Caco-2 (cell line): ENCODE measurements around the gene RGSL1. TPM values are rescaled to one million over a fixed set of nuclear protein-coding genes. Genes with fewer than 3 reads are reported as not detected.

Experiments
- BruUV-seq: library from RNA; stranded (reverse); fragments of 400-500 nt; replicated peaks from 2 replicates; lab custom pipeline; 2021; lab: Mats Ljungman, UMichigan
- CTCF ChIA-PET: fragments of 300-600 bp; sonication (Branson Sonifier 250); formaldehyde crosslinking; loops from one replicate; lab custom pipeline; 2022; ENCODE audit warnings: antibody characterized with exemption; lab: Charles Lee
- POLR2A ChIA-PET: fragments of 300-600 bp; sonication (Branson Sonifier 250); formaldehyde crosslinking; loops from one replicate; lab custom pipeline; 2022; ENCODE audit warnings: antibody characterized with exemption; lab: Charles Lee
- DNase-seq, 2 experiments: peaks; one replicate each; pipeline versions ENCODE4 v3.0.0 to v3.0.0-alpha.2; 2020 to 2022
- H3K27me3 ChIP-seq: replicated peaks from 2 replicates; pipeline ENCODE4 v1.6.0; 2011; ENCODE audit warnings: low read length; ENCODE audit not compliant: control insufficient read depth, insufficient read depth
- H3K36me3 ChIP-seq: 2 replicates; pipeline ENCODE4 v1.5.1; 2011; ENCODE audit warnings: low read length; ENCODE audit not compliant: control insufficient read depth, insufficient read depth
- H3K4me1 ChIP-seq: fragments of 250-450 bp; sonication (Bioruptor Pico); 2 replicates; pipeline ENCODE4 v1.5.1; 2020; ENCODE audit warnings: mild to moderate bottlenecking
- H3K4me3 ChIP-seq: 2 replicates; pipeline ENCODE4 v1.5.1; 2011; ENCODE audit warnings: low read depth, mild to moderate bottlenecking, control low read depth, low read length
- H3K9me3 ChIP-seq: fragments of 250-450 bp; sonication (Bioruptor Pico); 2 replicates; pipeline ENCODE4 v1.5.1; 2020; ENCODE audit warnings: mild to moderate bottlenecking, moderate library complexity
- H3K27ac Mint-ChIP-seq: one replicate; pipeline ENCODE4 v1.8.0; 2022; ENCODE audit warnings: mixed read lengths; ENCODE audit not compliant: unreplicated experiment
- H3K27me3 Mint-ChIP-seq: one replicate; pipeline ENCODE4 v1.8.0; 2022; ENCODE audit warnings: mixed read lengths; ENCODE audit not compliant: insufficient read depth, unreplicated experiment
- H3K36me3 Mint-ChIP-seq: one replicate; pipeline ENCODE4 v1.8.0; 2022; ENCODE audit warnings: mild to moderate bottlenecking, mixed read lengths; ENCODE audit not compliant: insufficient read depth, unreplicated experiment
- H3K4me1 Mint-ChIP-seq: one replicate; pipeline ENCODE4 v1.8.0; 2022; ENCODE audit warnings: low read depth, mixed read lengths; ENCODE audit not compliant: unreplicated experiment
- H3K4me3 Mint-ChIP-seq: one replicate; pipeline ENCODE4 v1.8.0; 2022; ENCODE audit warnings: mild to moderate bottlenecking, moderate library complexity, mixed read lengths; ENCODE audit not compliant: unreplicated experiment
- H3K9me3 Mint-ChIP-seq: one replicate; pipeline ENCODE4 v1.8.0; 2022; ENCODE audit warnings: mixed read lengths; ENCODE audit not compliant: unreplicated experiment
- intact Hi-C: fragments of 100-400 bp; cut with micrococcal nuclease; formaldehyde crosslinking; loops from one replicate; pipeline ENCODE4 v1.10.0; 2022; ENCODE audit not compliant: unreplicated experiment
- total RNA-seq: library from RNA; stranded (reverse); gene quantifications from 2 replicates; pipeline ENCODE4 v1.2.3, GENCODE V29; 2022
- TF ChIP-seq, protein P1 (sequence below), 2 experiments: fragments of 200-600 bp in 1 of 2; IDR thresholded peaks; 1 replicate in 1 of 2; 2 replicates in 1 of 2; pipeline versions ENCODE4 v1.5.1 to v1.8.0; 2011 to 2022; ENCODE audit warnings: antibody characterized with exemption in 1 of 2, control low read depth in 1 of 2, inconsistent platforms in 1 of 2, low read depth in 1 of 2, low read length in 1 of 2, mild to moderate bottlenecking in 1 of 2, moderate library complexity in 1 of 2; ENCODE audit not compliant: insufficient read depth in 1 of 2, severe bottlenecking in 1 of 2, unreplicated experiment in 1 of 2

The RGSL1 gene
- total RNA-seq, 1 experiment from 2014 or later: not detected

DNA sequence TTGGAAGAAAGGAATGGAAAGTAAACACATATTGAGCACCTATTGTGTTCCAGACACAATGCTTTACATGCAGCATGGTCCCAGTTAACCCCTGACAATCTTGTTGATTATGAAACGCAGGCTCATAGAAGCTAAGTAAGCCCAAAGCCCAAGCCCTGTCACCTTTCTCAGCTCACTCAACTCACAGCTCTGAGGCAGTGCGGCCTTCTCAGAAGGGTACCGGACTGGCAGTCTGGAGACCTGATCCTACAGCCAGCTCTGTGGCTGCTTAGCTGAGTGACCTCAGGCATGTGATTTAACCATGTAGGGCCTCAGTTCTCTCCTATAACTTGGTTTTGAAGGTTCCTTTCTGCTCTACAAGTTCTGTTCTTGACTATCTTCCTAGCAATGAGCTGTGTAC is 139.6 kb downstream of the RGSL1 start:
- H3K4me1 ChIP-seq: no peaks in the 10 kb centered on the region
- no peak overlapping the region for H3K4me3 ChIP-seq
- no peaks in the 10 kb centered on the region for H3K9me3 ChIP-seq
- no peak overlapping the region for H3K27ac Mint-ChIP-seq
- DNase-seq: no peak
- H3K27me3 Mint-ChIP-seq: no peaks in the 10 kb centered on the region
- TF ChIP-seq, protein P1, sequence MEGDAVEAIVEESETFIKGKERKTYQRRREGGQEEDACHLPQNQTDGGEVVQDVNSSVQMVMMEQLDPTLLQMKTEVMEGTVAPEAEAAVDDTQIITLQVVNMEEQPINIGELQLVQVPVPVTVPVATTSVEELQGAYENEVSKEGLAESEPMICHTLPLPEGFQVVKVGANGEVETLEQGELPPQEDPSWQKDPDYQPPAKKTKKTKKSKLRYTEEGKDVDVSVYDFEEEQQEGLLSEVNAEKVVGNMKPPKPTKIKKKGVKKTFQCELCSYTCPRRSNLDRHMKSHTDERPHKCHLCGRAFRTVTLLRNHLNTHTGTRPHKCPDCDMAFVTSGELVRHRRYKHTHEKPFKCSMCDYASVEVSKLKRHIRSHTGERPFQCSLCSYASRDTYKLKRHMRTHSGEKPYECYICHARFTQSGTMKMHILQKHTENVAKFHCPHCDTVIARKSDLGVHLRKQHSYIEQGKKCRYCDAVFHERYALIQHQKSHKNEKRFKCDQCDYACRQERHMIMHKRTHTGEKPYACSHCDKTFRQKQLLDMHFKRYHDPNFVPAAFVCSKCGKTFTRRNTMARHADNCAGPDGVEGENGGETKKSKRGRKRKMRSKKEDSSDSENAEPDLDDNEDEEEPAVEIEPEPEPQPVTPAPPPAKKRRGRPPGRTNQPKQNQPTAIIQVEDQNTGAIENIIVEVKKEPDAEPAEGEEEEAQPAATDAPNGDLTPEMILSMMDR (IDR thresholded peaks at IDR 0.05; ENCODE audit: insufficient read depth in 1 of 2, low read depth in 1 of 2, low read length in 1 of 2, severe bottlenecking in 1 of 2, unreplicated experiment in 1 of 2): no peak
- intact Hi-C loops: no loop called here
- no peaks in the 10 kb centered on the region for H3K9me3 Mint-ChIP-seq
- no peaks in the 10 kb centered on the region for H3K36me3 Mint-ChIP-seq
- ChIA-PET POLR2A (interaction anchor here (1.2 kb wide), 1 partner anchor 165 kb away, joined by 3 read pairs; no protein-coding TSS in a partner anchor), CTCF (interaction anchor here (0.9 to 1.9 kb wide), 5 partner anchors 9 to 197 kb away, joined by 3 to 10 read pairs (median 6); no protein-coding TSS in a partner anchor)
- H3K4me1 Mint-ChIP-seq: no peaks in the 10 kb centered on the region
- H3K36me3 ChIP-seq: no peaks in the 10 kb centered on the region
- H3K27me3 ChIP-seq: no peaks in the 10 kb centered on the region
- BruUV-seq: no TSS peak
- H3K4me3 Mint-ChIP-seq: peak overlapping the region; percentile 88

DNA sequence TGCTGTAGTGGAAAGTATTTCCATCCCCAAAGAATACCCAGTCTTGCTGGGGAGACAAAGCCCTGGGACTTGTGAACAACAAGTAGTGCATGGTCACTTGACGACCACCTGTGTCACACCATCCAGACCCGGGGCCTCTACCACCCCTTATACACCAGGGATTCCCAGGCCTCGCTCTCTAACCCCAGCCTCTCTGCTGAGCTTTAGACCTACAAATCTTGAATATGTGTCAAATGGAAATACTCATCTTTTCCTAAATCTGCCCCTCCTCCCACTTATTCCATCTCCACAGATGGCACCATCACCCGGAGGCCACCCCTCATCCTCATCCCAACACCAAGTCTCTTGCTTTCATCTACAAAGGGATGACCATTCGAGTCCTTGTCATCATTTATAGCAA is 140.0 kb downstream of the RGSL1 start:
- H3K9me3 ChIP-seq: no peaks in the 10 kb centered on the region
- Mint-ChIP-seq H3K9me3 (no peaks in the 10 kb centered on the region), H3K27ac (no peak overlapping the region), H3K4me1 (no peaks in the 10 kb centered on the region), H3K4me3 (peak overlapping the region; percentile 88), H3K27me3 (no peaks in the 10 kb centered on the region), H3K36me3 (no peaks in the 10 kb centered on the region)
- TF ChIP-seq, protein P1 (IDR thresholded peaks at IDR 0.05; ENCODE audit: insufficient read depth in 1 of 2, low read depth in 1 of 2, low read length in 1 of 2, severe bottlenecking in 1 of 2, unreplicated experiment in 1 of 2): no peak
- intact Hi-C loops: no loop called here
- DNase-seq: no peak
- ChIA-PET POLR2A (interaction anchor here (1.2 kb wide), 1 partner anchor 164 kb away, joined by 3 read pairs; no protein-coding TSS in a partner anchor), CTCF (interaction anchor here (1.4 to 1.7 kb wide), 2 partner anchors 192 to 196 kb away, joined by 6 to 10 read pairs; no protein-coding TSS in a partner anchor)
- no peak overlapping the region for H3K4me3 ChIP-seq
- no peaks in the 10 kb centered on the region for H3K27me3 ChIP-seq
- H3K36me3 ChIP-seq: no peaks in the 10 kb centered on the region
- H3K4me1 ChIP-seq: no peaks in the 10 kb centered on the region
- BruUV-seq: no TSS peak

DNA sequence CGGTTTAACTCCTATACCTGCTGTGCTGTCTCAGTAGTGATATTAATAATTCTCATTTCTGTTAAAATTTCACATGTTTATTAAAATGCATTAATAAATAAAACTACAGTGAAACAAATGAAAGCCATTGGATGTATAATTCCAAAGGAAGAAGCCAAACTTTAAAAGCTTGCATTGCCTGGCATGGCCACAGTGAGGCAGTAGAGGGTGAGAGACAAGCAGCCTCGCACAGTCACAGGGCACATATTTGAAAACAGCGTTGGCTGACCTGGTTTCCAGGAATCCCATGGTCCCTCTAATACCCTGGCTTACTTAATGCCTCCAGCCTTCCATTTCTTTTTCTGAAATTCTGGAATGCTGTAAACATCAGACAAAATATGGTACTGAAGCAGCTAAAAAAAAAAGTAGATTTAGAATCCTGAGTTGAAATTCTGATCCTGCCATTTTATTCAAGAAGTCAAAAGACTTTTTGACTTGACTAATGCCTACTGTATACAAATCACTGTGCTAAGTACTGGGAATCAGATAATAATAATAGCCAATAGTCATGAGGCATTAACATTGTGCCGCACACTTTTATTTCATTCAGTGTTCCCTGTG is 145.8 kb downstream of the RGSL1 start:
- H3K4me1 ChIP-seq: no peaks in the 10 kb centered on the region
- BruUV-seq: no TSS peak
- POLR2A ChIA-PET: no interaction called here

More for the DNA sequence above, 145.8 kb downstream of the RGSL1 start:
- CTCF ChIA-PET: interaction anchor here (0.6 to 10.4 kb wide), 5 partner anchors 9 to 511 kb away, joined by 3 to 265 read pairs (median 6); partner anchors contain the start of gene RGS16
- Histone ChIP-seq H3K9me3 (no peaks in the 10 kb centered on the region), H3K36me3 (no peaks in the 10 kb centered on the region; the same call in 1 of the 2 replicates), H3K27me3 (no peaks in the 10 kb centered on the region), H3K4me3 (no peak overlapping the region)
- TF ChIP-seq, protein P1 (IDR thresholded peaks at IDR 0.05; ENCODE audit: insufficient read depth in 1 of 2, low read depth in 1 of 2, low read length in 1 of 2, severe bottlenecking in 1 of 2, unreplicated experiment in 1 of 2): peak; percentile 74 to 83
- no peaks in the 10 kb centered on the region for H3K36me3 Mint-ChIP-seq
- H3K27ac Mint-ChIP-seq: no peak overlapping the region
- no peaks in the 10 kb centered on the region for H3K27me3 Mint-ChIP-seq
- H3K4me1 Mint-ChIP-seq: no peaks in the 10 kb centered on the region
- peak in 1 of 2 experiments; percentile 64 for DNase-seq
- H3K4me3 Mint-ChIP-seq: no peak overlapping the region
- intact Hi-C loops: loop anchor here (5.0 kb wide), 2 partner anchors 317 to 513 kb away; no protein-coding TSS in a partner anchor
- no peaks in the 10 kb centered on the region for H3K9me3 Mint-ChIP-seq
